IMR-90 (cell line): Measurements from ENCODE around the gene ANO4.

Experiments used
- MAZ ChIP-seq: IDR thresholded peaks from 2 replicates; pipeline ENCODE4 v1.6.1; 2012; ENCODE audit warnings: low read depth, mild to moderate bottlenecking, low read length, improper control_type of control experiment, moderate library complexity, borderline replicate concordance
- RFX5 ChIP-seq: IDR thresholded peaks from 2 replicates; pipeline ENCODE4 v1.8.0; 2012; ENCODE audit warnings: low read depth, mild to moderate bottlenecking, low read length, moderate library complexity
- TF ChIP-seq, protein P1 (sequence below): conservative IDR thresholded peaks from 2 replicates; pipeline ENCODE4 v1.5.1; 2012; ENCODE audit warnings: mild to moderate bottlenecking, low read depth, low read length, improper control_type of control experiment

DNA sequence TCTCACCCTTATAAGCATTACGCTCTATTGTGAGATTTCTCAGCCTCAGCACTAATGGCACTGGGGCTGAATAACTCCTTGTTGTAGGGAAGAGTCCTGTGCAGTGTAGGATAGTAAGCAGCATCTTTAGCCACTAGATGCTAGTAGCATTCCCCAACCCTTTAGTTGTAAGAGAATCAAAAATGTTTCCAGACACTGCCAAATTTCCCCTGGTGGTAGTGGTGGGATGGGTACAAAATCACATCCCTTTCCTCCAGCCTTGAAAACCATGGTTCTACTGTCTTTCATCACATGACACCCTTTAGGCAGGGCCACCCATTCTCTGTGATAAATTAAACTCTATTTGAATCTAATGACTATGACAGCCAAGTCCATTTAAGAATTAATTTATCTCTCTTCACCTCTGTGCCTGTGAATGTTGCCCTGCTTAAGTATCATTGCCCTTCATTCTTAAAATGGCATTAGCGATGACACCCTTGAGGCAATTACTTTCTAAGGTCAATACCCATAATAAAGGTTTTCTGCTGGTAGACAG, 199.4 kb downstream of the ANO4 start:
- TF ChIP-seq, protein P1, sequence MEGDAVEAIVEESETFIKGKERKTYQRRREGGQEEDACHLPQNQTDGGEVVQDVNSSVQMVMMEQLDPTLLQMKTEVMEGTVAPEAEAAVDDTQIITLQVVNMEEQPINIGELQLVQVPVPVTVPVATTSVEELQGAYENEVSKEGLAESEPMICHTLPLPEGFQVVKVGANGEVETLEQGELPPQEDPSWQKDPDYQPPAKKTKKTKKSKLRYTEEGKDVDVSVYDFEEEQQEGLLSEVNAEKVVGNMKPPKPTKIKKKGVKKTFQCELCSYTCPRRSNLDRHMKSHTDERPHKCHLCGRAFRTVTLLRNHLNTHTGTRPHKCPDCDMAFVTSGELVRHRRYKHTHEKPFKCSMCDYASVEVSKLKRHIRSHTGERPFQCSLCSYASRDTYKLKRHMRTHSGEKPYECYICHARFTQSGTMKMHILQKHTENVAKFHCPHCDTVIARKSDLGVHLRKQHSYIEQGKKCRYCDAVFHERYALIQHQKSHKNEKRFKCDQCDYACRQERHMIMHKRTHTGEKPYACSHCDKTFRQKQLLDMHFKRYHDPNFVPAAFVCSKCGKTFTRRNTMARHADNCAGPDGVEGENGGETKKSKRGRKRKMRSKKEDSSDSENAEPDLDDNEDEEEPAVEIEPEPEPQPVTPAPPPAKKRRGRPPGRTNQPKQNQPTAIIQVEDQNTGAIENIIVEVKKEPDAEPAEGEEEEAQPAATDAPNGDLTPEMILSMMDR, result no peak
- TF ChIP-seq MAZ (no peak), RFX5 (no peak)
